Loucy (cell line): Measurements from ENCODE around the gene MTMR3.

Source experiments
- H2AFZ ChIP-seq: fragments of 200-600 bp; sonication (generic); 2 replicates; pipeline ENCODE4 v1.6.0; 2016; ENCODE audit warnings: antibody characterized with exemption, mild to moderate bottlenecking, low read length, moderate library complexity
- H3F3A ChIP-seq: fragments of 200-600 bp; 2 replicates; pipeline ENCODE4 v1.6.0; 2016; ENCODE audit warnings: antibody characterized with exemption, low read depth, mild to moderate bottlenecking
- H3K27me3 ChIP-seq: fragments of 200-600 bp; sonication (generic); 2 replicates; pipeline ENCODE4 v1.6.1; 2014; ENCODE audit warnings: low read length, mild to moderate bottlenecking; ENCODE audit not compliant: insufficient read depth, poor library complexity, severe bottlenecking
- H3K36me3 ChIP-seq: fragments of 200-600 bp; sonication (generic); 2 replicates; pipeline ENCODE4 v1.6.1; 2016; ENCODE audit warnings: low read length; ENCODE audit not compliant: insufficient read depth
- H3K4me1 ChIP-seq: fragments of 200-600 bp; sonication (generic); 2 replicates; pipeline ENCODE4 v1.5.1; 2014; ENCODE audit warnings: low read length, mild to moderate bottlenecking; ENCODE audit not compliant: insufficient read depth, poor library complexity, severe bottlenecking
- H3K4me2 ChIP-seq: fragments of 200-600 bp; sonication (generic); 2 replicates; pipeline ENCODE4 v1.6.0; 2014; ENCODE audit warnings: antibody characterized with exemption, low read length, low read depth, mild to moderate bottlenecking; ENCODE audit not compliant: poor library complexity, severe bottlenecking
- H3K4me3 ChIP-seq: fragments of 200-600 bp; sonication (generic); 2 replicates; pipeline ENCODE4 v1.5.1; 2014; ENCODE audit warnings: low read length, mild to moderate bottlenecking, mixed read lengths; ENCODE audit not compliant: poor library complexity, severe bottlenecking
- H3K79me2 ChIP-seq: fragments of 200-600 bp; sonication (generic); 2 replicates; pipeline ENCODE4 v1.6.1; 2014; ENCODE audit warnings: low read length; ENCODE audit not compliant: insufficient read depth
- H3K9ac ChIP-seq: fragments of 200-600 bp; sonication (generic); 2 replicates; pipeline ENCODE4 v1.6.0; 2014; ENCODE audit warnings: mild to moderate bottlenecking, low read depth, low read length, moderate library complexity; ENCODE audit not compliant: poor library complexity, severe bottlenecking
- H3K9me2 ChIP-seq: fragments of 200-600 bp; sonication (generic); replicated peaks from 2 replicates; pipeline ENCODE4 v1.6.1; 2016; ENCODE audit warnings: low read depth, low read length, mixed read lengths
- H3K9me3 ChIP-seq: fragments of 200-600 bp; sonication (generic); 2 replicates; pipeline ENCODE4 v1.6.1; 2014; ENCODE audit warnings: mild to moderate bottlenecking, antibody characterized with exemption, low read length, low read depth; ENCODE audit not compliant: insufficient read depth
- H4K20me1 ChIP-seq: fragments of 200-600 bp; sonication (generic); 2 replicates; pipeline ENCODE4 v1.6.0; 2014; ENCODE audit warnings: antibody characterized with exemption, low read length, mild to moderate bottlenecking; ENCODE audit not compliant: insufficient read depth, poor library complexity, severe bottlenecking
- CTCF ChIP-seq: fragments of 200-600 bp; sonication (generic); conservative IDR thresholded peaks from 2 replicates; pipeline ENCODE4 v1.5.1; 2014; ENCODE audit warnings: mild to moderate bottlenecking, antibody characterized with exemption, low read length
- EZH2phosphoT487 ChIP-seq: fragments of 200-600 bp; IDR thresholded peaks from 2 replicates; pipeline ENCODE4 v1.6.1; 2018; ENCODE audit warnings: antibody characterized with exemption, mild to moderate bottlenecking, moderate library complexity, borderline replicate concordance

Gene MTMR3

GRCh38 chr22:29926057-29926456 is 43.1 kb downstream of the MTMR3 start:
- no peaks in the 10 kb centered on the region for H3K9me3 ChIP-seq
- no peaks in the 10 kb centered on the region for H3K36me3 ChIP-seq
- no peaks in the 10 kb centered on the region for H3K4me1 ChIP-seq
- peaks cover 97% of the 10 kb centered on the region for H3K79me2 ChIP-seq
- H2AFZ ChIP-seq, result no peak overlapping the region
- no peak overlapping the region for H3K4me3 ChIP-seq
- no peaks in the 10 kb centered on the region for H3K27me3 ChIP-seq
- peaks cover 24% of the 10 kb centered on the region for H4K20me1 ChIP-seq
- H3K4me2 ChIP-seq, result no peak overlapping the region
- H3F3A ChIP-seq, result no peaks in the 10 kb centered on the region
- no peak overlapping the region for H3K9ac ChIP-seq
- TF ChIP-seq CTCF (no peak), EZH2phosphoT487 (no peak)
- H3K9me2 ChIP-seq, result no peaks in the 10 kb centered on the region

- Histone ChIP-seq H3F3A (no peaks in the 10 kb centered on the region), H3K36me3 (no peaks in the 10 kb centered on the region), H3K9me2 (no peaks in the 10 kb centered on the region), H3K9ac (no peak overlapping the region), H3K9me3 (no peaks in the 10 kb centered on the region), H3K4me2 (no peak overlapping the region), H2AFZ (no peak overlapping the region), H3K4me3 (no peak overlapping the region), H3K27me3 (no peaks in the 10 kb centered on the region), H3K79me2 (peaks cover 91% of the 10 kb centered on the region), H4K20me1 (peaks cover 31% of the 10 kb centered on the region), H3K4me1 (no peaks in the 10 kb centered on the region)
- TF ChIP-seq CTCF (no peak), EZH2phosphoT487 (no peak)
Observed at GRCh38 chr22:29932136-29932535, 49.2 kb downstream of the MTMR3 start.

GRCh38 chr22:29933619-29934018 is 50.6 kb downstream of the MTMR3 start:
- no peak overlapping the region for H3K9ac ChIP-seq
- peaks cover 31% of the 10 kb centered on the region for H4K20me1 ChIP-seq
- H3F3A ChIP-seq, result no peaks in the 10 kb centered on the region
- H3K27me3 ChIP-seq, result no peaks in the 10 kb centered on the region
- H3K79me2 ChIP-seq, result peaks cover 89% of the 10 kb centered on the region
- no peak overlapping the region for H3K4me2 ChIP-seq
- no peaks in the 10 kb centered on the region for H3K4me1 ChIP-seq
- no peaks in the 10 kb centered on the region for H3K36me3 ChIP-seq
- H3K9me2 ChIP-seq, result no peaks in the 10 kb centered on the region
- TF ChIP-seq EZH2phosphoT487, result no peak
- no peak for TF ChIP-seq CTCF
- H2AFZ ChIP-seq, result no peak overlapping the region
- H3K4me3 ChIP-seq, result no peak overlapping the region
- no peaks in the 10 kb centered on the region for H3K9me3 ChIP-seq
